Activated naive CD4-positive, alpha-beta T cell (primary cell): Measurements from ENCODE around the gene SLC35F6.

Experiments used
- DNase-seq, 4 experiments: peaks; one replicate each; lab custom pipeline; 2025; lab: John Stamatoyannopoulos, UW

SLC35F6 gene

GRCh38 chr2:26822877-26823276 lies 58.8 kb downstream of the SLC35F6 start:
- DNase-seq, result no peak
